K562 (cell line): ENCODE data around the gene HADH. TPM values are rescaled to one million over a fixed set of nuclear protein-coding genes. Genes with fewer than 3 reads are reported as not detected.

Experiments used
- polyA plus RNA-seq, 8 experiments: library from polyadenylated mRNA; depleted of rRNA in 4 of 8; stranded (reverse) in 5 of 8; unstranded in 3 of 8; fragments of >200 nt; fragmentation: Nextera tagmentation in 2 of 8; fragmentation: Illumina TruSeq in 1 of 8; extraction: Ambion mirVana in 2 of 8; extraction: Trizol in 1 of 8; gene quantifications; 2 replicates each; pipeline versions ENCODE4 v1.2.1 to v1.2.3, GENCODE V29; 2011 to 2014; ENCODE audit warnings: inconsistent platforms in 1 of 8, missing spikeins in 1 of 8
- total RNA-seq, 7 experiments: library from RNA; depleted of rRNA in 6 of 7; stranded (reverse); fragments of >200 nt in 6 of 7; fragmentation: Illumina TruSeq in 2 of 7; extraction: Trizol in 2 of 7; gene quantifications; 2 replicates each; pipeline versions ENCODE4 v1.2.1 to v1.2.3, GENCODE V29; 2011 to 2021; ENCODE audit warnings: low replicate concordance in 1 of 7
- TF ChIP-seq, protein P1 (sequence below): fragments of 450-650 bp; IDR thresholded peaks from 2 replicates; pipeline ENCODE4 v1.6.1; 2017; ENCODE audit warnings: mild to moderate bottlenecking, moderate library complexity
- TF ChIP-seq, protein P2 (sequence below), 2 experiments: fragments of 450-650 bp; formaldehyde crosslinking in 1 of 2; IDR thresholded peaks; 2 replicates each; pipeline versions ENCODE4 v1.4.0 to v1.6.1; 2014 to 2020; ENCODE audit warnings: mild to moderate bottlenecking in 2 of 2, borderline replicate concordance in 1 of 2, low read depth in 1 of 2

HADH gene
- total and polyA plus RNA-seq, 9 of the 15 experiments (the other 6 are each of a cell fraction or from before 2014, with no cell fraction given), result 9.4 to 73.3 (median 32.8) TPM

DNA sequence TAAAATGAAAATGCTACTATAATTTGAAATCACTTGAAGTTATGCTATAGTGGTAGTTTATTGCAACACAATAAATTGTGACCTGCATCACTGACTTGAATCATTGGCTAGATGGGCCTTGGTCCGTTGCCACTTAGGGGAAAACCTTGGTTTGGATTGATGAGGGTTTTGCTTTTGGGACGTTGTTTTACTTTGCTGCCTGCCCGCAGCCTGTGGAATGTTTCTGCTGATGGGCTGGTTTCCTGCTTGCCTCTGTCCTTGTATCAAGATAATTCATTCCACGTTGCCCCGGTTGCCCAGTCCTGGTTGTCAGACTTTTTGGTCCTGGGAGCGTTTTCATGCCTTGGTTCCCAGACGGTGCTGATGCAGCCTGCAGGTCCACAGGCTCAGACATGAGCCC, 18.3 kb downstream of the HADH start (continued):
- TF ChIP-seq, protein P1, sequence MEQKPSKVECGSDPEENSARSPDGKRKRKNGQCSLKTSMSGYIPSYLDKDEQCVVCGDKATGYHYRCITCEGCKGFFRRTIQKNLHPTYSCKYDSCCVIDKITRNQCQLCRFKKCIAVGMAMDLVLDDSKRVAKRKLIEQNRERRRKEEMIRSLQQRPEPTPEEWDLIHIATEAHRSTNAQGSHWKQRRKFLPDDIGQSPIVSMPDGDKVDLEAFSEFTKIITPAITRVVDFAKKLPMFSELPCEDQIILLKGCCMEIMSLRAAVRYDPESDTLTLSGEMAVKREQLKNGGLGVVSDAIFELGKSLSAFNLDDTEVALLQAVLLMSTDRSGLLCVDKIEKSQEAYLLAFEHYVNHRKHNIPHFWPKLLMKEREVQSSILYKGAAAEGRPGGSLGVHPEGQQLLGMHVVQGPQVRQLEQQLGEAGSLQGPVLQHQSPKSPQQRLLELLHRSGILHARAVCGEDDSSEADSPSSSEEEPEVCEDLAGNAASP, result no peak
- TF ChIP-seq, protein P2, sequence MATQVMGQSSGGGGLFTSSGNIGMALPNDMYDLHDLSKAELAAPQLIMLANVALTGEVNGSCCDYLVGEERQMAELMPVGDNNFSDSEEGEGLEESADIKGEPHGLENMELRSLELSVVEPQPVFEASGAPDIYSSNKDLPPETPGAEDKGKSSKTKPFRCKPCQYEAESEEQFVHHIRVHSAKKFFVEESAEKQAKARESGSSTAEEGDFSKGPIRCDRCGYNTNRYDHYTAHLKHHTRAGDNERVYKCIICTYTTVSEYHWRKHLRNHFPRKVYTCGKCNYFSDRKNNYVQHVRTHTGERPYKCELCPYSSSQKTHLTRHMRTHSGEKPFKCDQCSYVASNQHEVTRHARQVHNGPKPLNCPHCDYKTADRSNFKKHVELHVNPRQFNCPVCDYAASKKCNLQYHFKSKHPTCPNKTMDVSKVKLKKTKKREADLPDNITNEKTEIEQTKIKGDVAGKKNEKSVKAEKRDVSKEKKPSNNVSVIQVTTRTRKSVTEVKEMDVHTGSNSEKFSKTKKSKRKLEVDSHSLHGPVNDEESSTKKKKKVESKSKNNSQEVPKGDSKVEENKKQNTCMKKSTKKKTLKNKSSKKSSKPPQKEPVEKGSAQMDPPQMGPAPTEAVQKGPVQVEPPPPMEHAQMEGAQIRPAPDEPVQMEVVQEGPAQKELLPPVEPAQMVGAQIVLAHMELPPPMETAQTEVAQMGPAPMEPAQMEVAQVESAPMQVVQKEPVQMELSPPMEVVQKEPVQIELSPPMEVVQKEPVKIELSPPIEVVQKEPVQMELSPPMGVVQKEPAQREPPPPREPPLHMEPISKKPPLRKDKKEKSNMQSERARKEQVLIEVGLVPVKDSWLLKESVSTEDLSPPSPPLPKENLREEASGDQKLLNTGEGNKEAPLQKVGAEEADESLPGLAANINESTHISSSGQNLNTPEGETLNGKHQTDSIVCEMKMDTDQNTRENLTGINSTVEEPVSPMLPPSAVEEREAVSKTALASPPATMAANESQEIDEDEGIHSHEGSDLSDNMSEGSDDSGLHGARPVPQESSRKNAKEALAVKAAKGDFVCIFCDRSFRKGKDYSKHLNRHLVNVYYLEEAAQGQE (IDR thresholded peaks at IDR 0.05; ENCODE audit: borderline replicate concordance), result no peak
- TF ChIP-seq, protein P2 (CRISPR knock-in tag; IDR thresholded peaks at IDR 0.05; ENCODE audit: low read depth), result no peak
